CD4-positive, alpha-beta T cell treated with Interleukin-6 at 100 ng/mL for 8 hours (primary cell): ENCODE data around the gene CCSER1.
"Not testable (repeated sequence)": the region's sequence is repeated elsewhere in the genome, so short reads cannot be mapped to it uniquely, and the experiment has no call there.

Experiments
- DNase-seq: peaks from one replicate; pipeline ENCODE4 v3.0.0-alpha.2; 2020; ENCODE audit warnings: mixed read lengths, low spot score

CCSER1 gene

GRCh38 chr4:91170768-91171167, 1043.6 kb downstream of the CCSER1 start:
- DNase-seq: no peak

DNA sequence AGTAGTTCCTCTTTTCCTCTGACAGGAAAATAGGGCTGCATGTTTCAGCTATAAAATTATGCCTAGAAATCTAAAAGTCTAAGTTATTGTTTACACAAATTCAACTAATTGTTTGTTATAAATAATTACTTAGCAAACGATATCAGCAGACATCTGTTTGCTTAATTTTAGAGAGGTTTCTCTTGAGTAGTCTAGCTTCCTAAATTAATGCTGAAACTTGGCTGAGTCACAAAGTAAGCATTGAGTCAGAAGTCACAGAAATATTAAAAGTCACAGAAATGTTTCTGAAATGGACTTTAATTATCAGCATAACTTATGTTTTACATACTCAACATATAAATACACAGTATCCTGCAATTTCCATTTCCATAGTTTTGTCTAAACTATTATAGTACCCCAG, 1044.0 kb downstream of the CCSER1 start:
- DNase-seq: no peak

- DNase-seq: not testable (repeated sequence)
Measured at GRCh38 chr4:91185061-91185460, 1057.9 kb downstream of the CCSER1 start.

- DNase-seq: no peak
Measured at GRCh38 chr4:91198951-91199350, 1071.8 kb downstream of the CCSER1 start.

DNA sequence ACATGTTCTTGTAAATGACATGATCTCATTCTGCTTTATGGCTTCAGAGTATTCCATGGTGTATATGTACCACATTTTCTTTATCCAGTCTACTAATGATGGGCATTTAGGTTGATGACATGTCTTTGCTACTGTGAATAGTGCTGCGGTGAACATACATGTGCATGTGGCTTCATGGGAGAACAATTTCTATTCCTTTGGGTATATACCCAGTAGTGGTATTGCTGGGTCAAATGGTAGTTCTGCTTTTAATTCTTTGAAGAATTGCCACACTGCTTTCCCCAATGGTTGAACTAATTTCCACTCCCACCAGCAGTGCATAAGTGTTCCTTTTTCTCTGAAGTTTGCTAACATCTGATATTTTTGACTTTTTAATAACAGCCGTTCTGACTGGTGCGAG, 1080.3 kb downstream of the CCSER1 start:
- no peak for DNase-seq

DNA sequence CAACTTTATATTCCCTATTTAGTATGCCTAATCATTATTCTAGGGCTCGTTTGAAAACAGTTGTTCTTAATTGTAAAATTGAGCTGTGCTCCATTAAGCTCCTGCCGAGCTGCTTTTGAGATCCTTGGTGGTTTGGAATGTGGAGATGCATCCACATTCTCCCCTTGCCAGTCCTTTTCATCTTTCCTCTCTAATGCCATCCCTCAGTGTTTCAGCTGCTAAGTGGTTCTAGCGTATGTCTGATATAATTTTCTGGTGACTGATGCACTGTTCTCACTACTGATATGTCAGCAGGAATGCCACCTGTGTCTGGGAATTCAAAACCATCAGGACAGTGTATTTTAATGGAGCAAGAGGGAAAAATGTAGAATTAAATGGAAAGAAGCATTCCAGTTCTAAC, 1085.0 kb downstream of the CCSER1 start:
- no peak for DNase-seq

- not testable (repeated sequence) for DNase-seq
Measured at GRCh38 chr4:91217831-91218403, 1090.7 kb downstream of the CCSER1 start.

GRCh38 chr4:91220315-91220714, 1093.1 kb downstream of the CCSER1 start:
- no peak for DNase-seq

DNA sequence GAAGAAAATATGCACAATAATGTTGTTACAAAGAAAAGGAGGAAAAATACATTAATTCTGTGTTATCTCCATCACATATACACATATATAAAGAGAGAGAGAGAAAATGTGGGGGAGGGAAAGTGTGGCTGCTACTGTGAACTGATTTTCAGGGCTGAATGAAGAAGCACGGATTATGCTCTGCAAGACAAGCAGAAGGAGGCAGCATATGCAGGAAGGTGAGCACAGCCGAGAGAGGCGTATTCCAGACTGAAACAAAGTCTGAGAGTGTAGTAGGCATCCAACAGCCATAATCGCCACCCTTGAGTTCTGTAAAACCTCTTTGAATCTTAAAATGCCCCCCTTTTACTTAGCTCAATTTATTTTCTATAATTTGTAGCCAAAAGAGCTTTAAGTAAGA, 1094.8 kb downstream of the CCSER1 start:
- no peak for DNase-seq

GRCh38 chr4:91226867-91227266, 1099.7 kb downstream of the CCSER1 start:
- DNase-seq: no peak

- no peak for DNase-seq
Measured at GRCh38 chr4:91228659-91229058, 1101.5 kb downstream of the CCSER1 start.

- no peak for DNase-seq
Measured at GRCh38 chr4:91233164-91233563, 1106.0 kb downstream of the CCSER1 start.

- DNase-seq: no peak
Measured at GRCh38 chr4:91243132-91243531, 1115.9 kb downstream of the CCSER1 start.

GRCh38 chr4:91256043-91256442, 1128.8 kb downstream of the CCSER1 start:
- DNase-seq: no peak

DNA sequence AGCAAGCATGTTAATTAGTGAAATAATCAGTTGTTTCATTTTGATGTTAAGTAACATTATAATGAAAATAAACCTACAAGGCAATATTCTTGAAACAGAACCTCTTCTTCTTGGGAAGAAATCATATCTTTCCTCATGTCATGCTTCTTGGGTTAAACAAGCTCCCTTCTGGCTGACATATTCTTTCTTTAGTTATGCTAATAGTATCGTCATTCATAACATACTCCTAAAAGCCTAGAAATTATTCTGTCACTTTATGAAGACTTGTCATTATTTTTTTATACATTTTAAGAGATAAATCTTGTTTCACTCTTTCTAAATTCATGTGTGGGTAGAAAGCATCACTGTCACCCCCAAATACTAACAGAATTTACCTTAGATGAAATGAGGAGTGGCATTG, 1129.6 kb downstream of the CCSER1 start:
- no peak for DNase-seq

DNA sequence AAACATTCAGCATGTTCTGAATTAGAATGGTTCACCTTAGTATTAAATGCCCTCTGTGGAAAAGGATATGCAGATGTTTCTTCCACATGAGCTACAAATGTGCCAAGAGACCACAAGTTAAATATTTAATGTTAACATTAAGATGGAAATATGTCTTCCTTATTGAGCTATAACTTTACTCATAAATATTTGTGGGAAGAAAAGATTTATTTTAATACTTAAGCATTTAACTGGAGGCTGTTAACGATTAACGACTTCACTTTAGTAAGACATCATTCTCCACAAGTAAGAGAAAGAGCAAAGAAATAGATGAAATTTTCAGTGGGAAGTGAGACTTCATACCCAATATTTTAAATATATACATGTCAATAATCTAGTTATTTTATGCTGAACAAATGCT, 1130.5 kb downstream of the CCSER1 start:
- no peak for DNase-seq

- DNase-seq: no peak
Measured at GRCh38 chr4:91258326-91258725, 1131.1 kb downstream of the CCSER1 start.

GRCh38 chr4:91267543-91267942, 1140.3 kb downstream of the CCSER1 start:
- no peak for DNase-seq

DNA sequence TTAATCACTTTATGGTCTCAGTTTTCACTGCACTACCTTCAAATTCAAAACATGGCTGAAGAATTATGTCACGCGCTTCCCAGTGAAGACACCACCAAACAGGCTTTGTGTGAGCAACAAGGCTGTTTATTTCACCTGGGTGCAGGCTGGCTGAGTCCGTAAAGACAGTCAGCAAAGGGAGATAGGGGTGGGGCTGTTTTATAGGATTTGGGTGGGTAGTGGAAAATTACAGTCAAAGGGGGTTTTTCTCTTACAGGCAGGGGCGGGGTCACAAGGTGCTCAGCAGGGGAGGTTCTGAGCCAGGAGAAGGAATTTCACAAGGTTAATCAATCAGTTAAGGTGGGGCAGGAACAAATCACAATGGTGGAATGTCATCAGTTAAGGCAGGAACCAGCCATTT, 1141.3 kb downstream of the CCSER1 start:
- not testable (repeated sequence) for DNase-seq

DNA sequence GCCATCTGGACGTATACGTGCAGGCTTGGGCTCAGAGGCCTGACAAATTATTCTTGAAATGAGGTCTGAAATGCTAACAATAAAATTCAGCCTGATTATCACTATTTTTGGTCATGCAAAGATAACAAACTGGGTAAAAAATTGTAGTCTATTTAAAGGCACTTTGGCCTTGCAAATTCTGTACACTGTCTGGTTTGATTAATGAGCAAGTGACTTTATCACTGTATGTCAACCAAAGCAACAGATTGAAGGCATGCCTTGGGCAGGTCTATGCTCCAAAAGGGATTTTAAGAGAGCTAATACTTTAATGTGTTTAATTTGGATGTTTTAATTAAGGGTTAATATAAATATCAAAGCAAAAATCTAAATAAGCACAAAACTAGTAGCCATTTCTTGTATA, 1141.7 kb downstream of the CCSER1 start:
- DNase-seq: no peak

DNA sequence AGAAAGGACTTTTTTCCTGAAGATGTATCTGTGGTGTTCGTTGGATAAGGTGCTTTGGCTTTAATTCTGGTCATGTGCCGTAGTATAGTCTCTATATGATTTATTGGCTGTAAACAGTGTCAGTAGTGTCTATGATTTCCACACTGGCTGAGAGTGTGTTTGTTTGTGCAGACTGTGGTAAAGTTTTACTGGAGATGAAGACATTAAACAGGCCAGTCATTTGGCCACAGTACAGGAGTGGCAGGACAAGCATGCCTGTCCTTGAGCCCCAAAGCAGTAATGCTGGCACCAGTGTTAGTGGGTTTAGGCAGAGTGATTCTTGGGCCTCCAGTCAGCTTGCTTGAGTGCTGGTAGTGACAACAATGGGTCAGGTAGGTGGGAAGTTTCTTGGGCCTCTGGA, 1152.7 kb downstream of the CCSER1 start:
- DNase-seq: no peak

DNA sequence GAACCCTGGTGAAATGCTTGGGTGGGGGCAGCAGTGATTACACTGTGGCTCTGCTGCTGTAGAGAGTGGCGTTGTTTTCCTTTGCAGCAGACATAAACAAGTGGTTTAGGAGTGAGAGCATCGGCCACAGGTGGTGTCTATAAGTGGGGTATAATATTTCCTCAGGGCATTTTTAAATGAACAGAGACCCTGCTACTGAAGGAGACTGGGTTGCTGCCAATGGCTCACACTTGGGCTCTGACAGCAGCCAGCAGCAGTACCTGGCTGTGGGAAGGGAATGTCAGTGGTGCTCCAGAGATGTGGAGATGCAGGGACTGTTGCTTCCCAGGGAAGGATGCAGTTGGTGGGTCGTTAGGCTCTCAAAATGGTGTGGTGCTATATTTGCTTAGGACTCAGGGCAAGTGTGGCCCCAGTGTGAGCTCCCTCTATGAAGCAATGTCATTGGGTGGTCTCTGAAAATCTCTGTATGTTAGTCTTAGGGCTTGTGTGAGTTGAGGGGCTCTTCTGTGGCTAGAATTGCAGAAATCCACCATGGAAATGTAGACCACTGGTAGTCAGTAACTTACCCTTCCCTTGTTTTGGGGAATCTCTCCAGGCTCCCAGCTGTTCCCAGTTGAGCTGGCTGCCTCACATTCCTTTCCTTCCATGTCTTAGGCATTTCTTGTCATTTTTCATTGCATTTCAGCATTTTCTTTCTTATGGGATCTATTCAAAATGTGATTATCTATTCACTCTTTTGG, 1153.5 kb downstream of the CCSER1 start:
- DNase-seq: no peak

GRCh38 chr4:91282217-91282616, 1155.0 kb downstream of the CCSER1 start:
- DNase-seq: no peak

GRCh38 chr4:91283726-91284230, 1156.6 kb downstream of the CCSER1 start:
- no peak for DNase-seq
